OCI-LY3 (cell line): ENCODE measurements around the gene APOA1.

Experiments
- H2AFZ ChIP-seq: fragments of 200-600, 300-600 bp; shearing (Covaris generic); 2 replicates; pipeline ENCODE4 v1.6.0; 2014; ENCODE audit warnings: antibody characterized with exemption, low read depth, low read length
- H3K27ac ChIP-seq: fragments of 200-600, 300-600 bp; sonication (generic); 2 replicates; pipeline ENCODE4 v1.5.1; 2014; ENCODE audit warnings: mild to moderate bottlenecking, low read length, moderate library complexity, mixed read lengths
- H3K27me3 ChIP-seq: fragments of 200-600, 300-600 bp; sonication (generic); 2 replicates; pipeline ENCODE4 v1.6.1; 2014; ENCODE audit warnings: low read depth, low read length, mixed read lengths
- H3K36me3 ChIP-seq: fragments of 200-600, 300-600 bp; sonication (generic); replicated peaks from 2 replicates; pipeline ENCODE3; 2014; ENCODE audit warnings: low read depth, low read length, mixed read lengths
- H3K4me1 ChIP-seq: fragments of 300-600, 200-600 bp; sonication (generic); 2 replicates; pipeline ENCODE4 v1.6.1; 2014; ENCODE audit warnings: low read length, mixed read lengths
- H3K4me2 ChIP-seq: fragments of 200-600, 300-600 bp; sonication (generic); 2 replicates; pipeline ENCODE4 v1.6.1; 2014; ENCODE audit warnings: low read length, mixed read lengths
- H3K4me3 ChIP-seq: fragments of 300-600, 200-600 bp; sonication (generic); 2 replicates; pipeline ENCODE4 v1.5.1; 2014; ENCODE audit warnings: antibody characterized with exemption, mild to moderate bottlenecking, low read length, moderate library complexity
- H3K79me2 ChIP-seq: fragments of 300-600, 200-600 bp; shearing (Covaris generic); 2 replicates; pipeline ENCODE4 v1.6.1; 2014; ENCODE audit warnings: mild to moderate bottlenecking, low read length, mixed read lengths
- H3K9ac ChIP-seq: fragments of 300-600, 200-600 bp; shearing (Covaris generic); 2 replicates; pipeline ENCODE4 v1.6.0; 2014; ENCODE audit warnings: mild to moderate bottlenecking, low read length, moderate library complexity
- H3K9me3 ChIP-seq: fragments of 200-600, 300-600 bp; shearing (Covaris generic); 2 replicates; pipeline ENCODE4 v1.6.1; 2014; ENCODE audit warnings: low read length, mixed read lengths; ENCODE audit not compliant: insufficient read depth
- H4K20me1 ChIP-seq: fragments of 200-600, 300-600 bp; sonication (generic); 2 replicates; pipeline ENCODE4 v1.6.1; 2016; ENCODE audit warnings: low read length, mixed read lengths; ENCODE audit not compliant: insufficient read depth
- EZH2phosphoT487 ChIP-seq: fragments of 200-600 bp; shearing (Covaris generic); IDR thresholded peaks from 2 replicates; pipeline ENCODE4 v1.6.1; 2018; ENCODE audit warnings: antibody characterized with exemption, mixed run types, low read depth
- TF ChIP-seq, protein P1 (sequence below): fragments of 200-600, 300-600 bp; sonication (generic); IDR thresholded peaks from 2 replicates; pipeline ENCODE4 v1.5.1; 2014; ENCODE audit warnings: antibody characterized with exemption, low read length, low read depth

APOA1 gene

DNA sequence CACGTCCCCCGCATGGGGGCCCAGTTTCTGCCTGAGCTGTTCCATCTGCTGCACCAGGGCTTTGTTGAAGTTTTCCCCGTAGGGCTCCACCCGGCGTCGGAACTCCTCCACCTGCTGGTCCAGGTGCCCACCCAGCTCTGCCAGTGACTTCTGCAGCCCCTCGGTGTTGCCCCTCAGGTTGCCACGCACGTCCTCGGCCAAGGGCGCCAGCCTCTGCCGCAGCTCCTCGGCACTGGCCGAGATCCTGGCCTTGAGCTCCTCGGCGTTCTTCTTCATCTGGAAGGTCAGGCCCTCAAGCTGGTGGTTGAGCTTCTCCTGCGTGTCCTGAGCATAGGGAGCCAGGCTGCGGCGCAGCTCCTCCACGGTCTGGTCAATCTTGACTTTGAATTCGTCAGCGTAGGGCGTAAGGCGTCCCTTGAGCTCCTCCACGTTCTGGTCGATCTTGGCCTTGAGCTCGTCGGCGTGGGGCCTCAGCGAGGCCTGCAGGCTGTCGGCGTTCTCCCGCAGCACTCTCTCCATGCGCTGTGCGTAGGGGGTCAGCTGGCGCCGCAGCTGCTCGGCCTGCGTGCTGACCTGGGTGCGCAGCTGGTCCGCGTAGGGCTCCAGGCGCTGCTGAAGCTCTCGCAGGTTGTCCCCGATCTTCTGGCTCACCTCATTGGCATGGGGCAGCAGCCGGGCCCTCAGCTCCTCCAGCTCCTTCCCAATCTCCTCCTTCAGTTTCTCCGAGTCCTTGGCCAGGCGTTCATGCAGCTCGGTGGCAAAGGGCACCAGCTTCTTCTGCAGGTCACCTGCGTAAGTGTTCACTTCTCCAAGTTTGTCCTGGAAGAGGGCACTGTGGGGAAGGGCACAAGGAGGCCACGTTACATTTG, 16.1 kb downstream of the APOA1 start:
- Histone ChIP-seq H4K20me1 (no peaks in the 10 kb centered on the region), H3K9me3 (no peaks in the 10 kb centered on the region), H3K4me3 (no peak overlapping the region), H3K4me1 (peaks cover 3% of the 10 kb centered on the region; the same call in 1 of the 2 replicates), H3K27ac (no peak overlapping the region), H3K27me3 (no peaks in the 10 kb centered on the region), H3K4me2 (no peak overlapping the region), H3K36me3 (no peaks in the 10 kb centered on the region), H2AFZ (no peak overlapping the region), H3K9ac (no peak overlapping the region), H3K79me2 (no peaks in the 10 kb centered on the region)
- no peak for TF ChIP-seq EZH2phosphoT487
- TF ChIP-seq, protein P1, sequence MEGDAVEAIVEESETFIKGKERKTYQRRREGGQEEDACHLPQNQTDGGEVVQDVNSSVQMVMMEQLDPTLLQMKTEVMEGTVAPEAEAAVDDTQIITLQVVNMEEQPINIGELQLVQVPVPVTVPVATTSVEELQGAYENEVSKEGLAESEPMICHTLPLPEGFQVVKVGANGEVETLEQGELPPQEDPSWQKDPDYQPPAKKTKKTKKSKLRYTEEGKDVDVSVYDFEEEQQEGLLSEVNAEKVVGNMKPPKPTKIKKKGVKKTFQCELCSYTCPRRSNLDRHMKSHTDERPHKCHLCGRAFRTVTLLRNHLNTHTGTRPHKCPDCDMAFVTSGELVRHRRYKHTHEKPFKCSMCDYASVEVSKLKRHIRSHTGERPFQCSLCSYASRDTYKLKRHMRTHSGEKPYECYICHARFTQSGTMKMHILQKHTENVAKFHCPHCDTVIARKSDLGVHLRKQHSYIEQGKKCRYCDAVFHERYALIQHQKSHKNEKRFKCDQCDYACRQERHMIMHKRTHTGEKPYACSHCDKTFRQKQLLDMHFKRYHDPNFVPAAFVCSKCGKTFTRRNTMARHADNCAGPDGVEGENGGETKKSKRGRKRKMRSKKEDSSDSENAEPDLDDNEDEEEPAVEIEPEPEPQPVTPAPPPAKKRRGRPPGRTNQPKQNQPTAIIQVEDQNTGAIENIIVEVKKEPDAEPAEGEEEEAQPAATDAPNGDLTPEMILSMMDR: no peak

DNA sequence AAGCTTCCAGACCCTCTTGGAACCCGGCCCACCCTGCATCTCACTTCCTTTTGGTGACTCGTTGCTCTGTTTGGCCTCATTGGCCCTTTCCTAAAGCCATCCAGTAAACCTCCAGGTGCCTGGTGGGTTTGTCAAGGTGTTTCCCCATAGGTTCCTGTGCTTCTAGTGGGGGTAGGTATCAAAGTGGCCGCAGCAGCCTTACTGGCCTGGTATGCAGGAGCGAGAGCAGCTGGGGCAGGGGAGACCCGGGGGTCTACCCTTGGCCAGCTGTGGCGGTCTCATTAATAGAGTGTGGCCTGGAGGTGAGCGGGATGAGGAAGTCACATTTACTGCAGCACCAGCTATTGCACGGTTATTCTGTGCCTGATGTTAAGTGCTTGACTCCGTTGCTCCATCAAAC, 18.4 kb downstream of the APOA1 start:
- H3K79me2 ChIP-seq: no peaks in the 10 kb centered on the region
- H3K27ac ChIP-seq: no peak overlapping the region
- no peaks in the 10 kb centered on the region for H3K36me3 ChIP-seq
- no peaks in the 10 kb centered on the region for H4K20me1 ChIP-seq
- no peak overlapping the region for H3K4me3 ChIP-seq
- peaks cover 7% of the 10 kb centered on the region; the same call in 1 of the 2 replicates for H3K4me1 ChIP-seq
- no peak overlapping the region for H3K4me2 ChIP-seq
- H2AFZ ChIP-seq: no peak overlapping the region
- H3K9me3 ChIP-seq: no peaks in the 10 kb centered on the region
- TF ChIP-seq, protein P1: no peak
- TF ChIP-seq EZH2phosphoT487: no peak
- no peak overlapping the region for H3K9ac ChIP-seq
- H3K27me3 ChIP-seq: no peaks in the 10 kb centered on the region

DNA sequence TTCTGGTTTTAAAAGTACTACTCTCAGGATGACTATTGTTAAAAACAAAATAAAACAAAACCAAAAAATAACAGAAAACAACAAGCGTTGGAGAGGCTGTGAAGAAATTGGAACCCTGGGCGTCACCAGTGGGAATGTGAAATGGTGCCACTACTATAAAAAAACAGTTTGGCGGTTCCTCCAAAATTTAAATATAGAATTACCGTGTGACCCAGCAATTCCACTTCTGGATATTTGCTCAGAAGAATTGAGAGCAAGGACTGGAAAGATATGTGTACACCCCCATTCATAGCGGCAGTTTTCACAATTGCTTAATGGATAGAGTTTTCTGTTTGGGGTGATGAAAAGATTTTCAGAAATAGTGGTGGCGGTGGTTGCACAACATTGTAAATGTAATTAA, 22.9 kb downstream of the APOA1 start:
- no peak for TF ChIP-seq EZH2phosphoT487
- TF ChIP-seq, protein P1: no peak
- no peak overlapping the region for H3K27ac ChIP-seq
- H3K9me3 ChIP-seq: no peaks in the 10 kb centered on the region
- no peaks in the 10 kb centered on the region for H3K27me3 ChIP-seq
- no peaks in the 10 kb centered on the region for H4K20me1 ChIP-seq
- no peak overlapping the region for H2AFZ ChIP-seq
- peaks cover 21% of the 10 kb centered on the region for H3K4me1 ChIP-seq
- no peak overlapping the region for H3K4me3 ChIP-seq
- H3K36me3 ChIP-seq: no peaks in the 10 kb centered on the region
- H3K79me2 ChIP-seq: no peaks in the 10 kb centered on the region
- H3K4me2 ChIP-seq: no peak overlapping the region
- no peak overlapping the region for H3K9ac ChIP-seq

DNA sequence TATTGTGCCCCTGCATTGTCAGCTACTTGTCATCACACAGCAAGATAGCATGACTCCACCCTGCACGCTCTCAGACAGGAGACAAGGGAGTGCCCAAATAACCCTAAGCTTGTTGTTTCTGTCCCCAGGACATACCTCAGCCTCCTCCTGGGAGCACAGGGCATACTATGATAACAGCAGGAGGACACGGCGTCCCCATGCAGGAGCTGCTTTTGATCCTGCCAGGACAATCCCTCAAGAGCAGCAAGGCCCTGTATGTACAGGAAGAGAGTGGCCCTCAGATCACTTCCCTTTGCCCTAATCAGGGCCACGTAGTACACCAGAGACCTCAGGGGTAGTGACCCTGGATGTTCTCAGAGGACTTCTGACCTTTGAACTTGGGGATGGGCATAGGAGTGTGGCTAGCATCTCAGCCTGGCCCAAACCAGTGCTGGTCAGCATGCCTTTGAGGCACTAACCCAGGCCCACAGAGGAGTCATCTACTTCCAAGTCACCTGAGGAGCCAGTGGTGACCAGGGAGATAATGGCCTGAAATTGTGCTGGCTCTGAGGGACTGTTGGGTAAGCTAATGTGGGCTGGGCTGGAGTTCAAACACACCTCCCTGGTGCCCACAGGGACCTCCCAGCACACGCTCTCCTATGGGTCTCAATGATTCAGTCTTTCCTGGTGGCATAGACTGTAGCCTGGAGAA, 23.5 kb downstream of the APOA1 start:
- Histone ChIP-seq H3K9me3 (no peaks in the 10 kb centered on the region), H4K20me1 (no peaks in the 10 kb centered on the region), H3K27ac (no peak overlapping the region), H3K9ac (no peak overlapping the region), H3K36me3 (no peaks in the 10 kb centered on the region), H3K27me3 (no peaks in the 10 kb centered on the region), H3K4me1 (peaks cover 19% of the 10 kb centered on the region), H2AFZ (no peak overlapping the region), H3K4me3 (no peak overlapping the region), H3K4me2 (no peak overlapping the region), H3K79me2 (no peaks in the 10 kb centered on the region)
- TF ChIP-seq, protein P1: no peak
- no peak for TF ChIP-seq EZH2phosphoT487
